ENCODE results near the gene CISTR.

Gene CISTR

DNA sequence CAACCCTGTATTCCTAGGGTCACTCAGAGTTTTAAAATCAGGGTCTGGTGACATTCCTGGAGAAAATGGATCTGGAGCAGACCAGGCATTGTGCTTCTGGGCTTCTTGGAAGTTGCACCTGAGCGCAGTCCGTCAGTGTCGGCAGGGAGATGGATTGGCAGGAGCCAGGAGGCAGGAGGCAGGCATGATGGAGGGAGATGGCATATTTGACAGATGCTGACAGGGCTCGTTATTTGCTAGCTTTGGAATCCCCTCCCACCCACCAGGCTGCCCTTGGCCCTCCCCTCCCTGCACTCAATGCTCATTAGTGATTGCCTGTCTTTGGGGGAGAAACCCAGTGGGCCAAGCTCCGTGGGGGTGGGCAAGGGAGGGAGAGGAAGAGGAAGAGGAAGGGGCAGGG, 4.7 kb downstream of the CISTR start:
- Histone ChIP-seq H3K4me2 (ENCODE audit: insufficient read depth, low read length) (no peak overlapping the region), H3K9ac (ENCODE audit: low read depth, low read length) (no peak overlapping the region), H3K79me2 (ENCODE audit: insufficient read depth, low read length) (no peaks in the 10 kb centered on the region), H2AFZ (ENCODE audit: low read depth, low read length) (peak overlapping the region; percentile 56; the same call in 1 of the 2 replicates), H3K27ac (ENCODE audit: low read length) (no peak overlapping the region), H3K4me1 (ENCODE audit: insufficient read depth, low read length) (peaks cover 22% of the 10 kb centered on the region), H3K36me3 (ENCODE audit: insufficient read depth, low read length) (no peaks in the 10 kb centered on the region), H3K9me3 (ENCODE audit: insufficient read depth, low read length, severe bottlenecking) (no peaks in the 10 kb centered on the region), H4K20me1 (ENCODE audit: insufficient read depth, low read length) (0 out of 2 replicates have a peak, but pooled peaks cover 6% of the 10 kb centered on the region), H3K4me3 (ENCODE audit: low read depth in 1 of 2, low read length in 2 of 2) (no peak overlapping the region), H3K27me3 (ENCODE audit: insufficient read depth, low read length, poor library complexity) (peaks cover 74% of the 10 kb centered on the region)
- ATAC-seq (ENCODE audit: insufficient read depth, low read depth) (0 out of 3 replicates have a peak, but pooled peaks have one; percentile 1), DNase-seq (no peak)
- TF ChIP-seq, protein P1, sequence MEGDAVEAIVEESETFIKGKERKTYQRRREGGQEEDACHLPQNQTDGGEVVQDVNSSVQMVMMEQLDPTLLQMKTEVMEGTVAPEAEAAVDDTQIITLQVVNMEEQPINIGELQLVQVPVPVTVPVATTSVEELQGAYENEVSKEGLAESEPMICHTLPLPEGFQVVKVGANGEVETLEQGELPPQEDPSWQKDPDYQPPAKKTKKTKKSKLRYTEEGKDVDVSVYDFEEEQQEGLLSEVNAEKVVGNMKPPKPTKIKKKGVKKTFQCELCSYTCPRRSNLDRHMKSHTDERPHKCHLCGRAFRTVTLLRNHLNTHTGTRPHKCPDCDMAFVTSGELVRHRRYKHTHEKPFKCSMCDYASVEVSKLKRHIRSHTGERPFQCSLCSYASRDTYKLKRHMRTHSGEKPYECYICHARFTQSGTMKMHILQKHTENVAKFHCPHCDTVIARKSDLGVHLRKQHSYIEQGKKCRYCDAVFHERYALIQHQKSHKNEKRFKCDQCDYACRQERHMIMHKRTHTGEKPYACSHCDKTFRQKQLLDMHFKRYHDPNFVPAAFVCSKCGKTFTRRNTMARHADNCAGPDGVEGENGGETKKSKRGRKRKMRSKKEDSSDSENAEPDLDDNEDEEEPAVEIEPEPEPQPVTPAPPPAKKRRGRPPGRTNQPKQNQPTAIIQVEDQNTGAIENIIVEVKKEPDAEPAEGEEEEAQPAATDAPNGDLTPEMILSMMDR (IDR thresholded peaks at IDR 0.05; ENCODE audit: borderline replicate concordance, extremely low read depth, low read length, poor library complexity, severe bottlenecking): no peak
- no peak for TF ChIP-seq EZH2 (IDR thresholded peaks at IDR 0.05; ENCODE audit: borderline replicate concordance, low read depth, low read length, severe bottlenecking)

DNA sequence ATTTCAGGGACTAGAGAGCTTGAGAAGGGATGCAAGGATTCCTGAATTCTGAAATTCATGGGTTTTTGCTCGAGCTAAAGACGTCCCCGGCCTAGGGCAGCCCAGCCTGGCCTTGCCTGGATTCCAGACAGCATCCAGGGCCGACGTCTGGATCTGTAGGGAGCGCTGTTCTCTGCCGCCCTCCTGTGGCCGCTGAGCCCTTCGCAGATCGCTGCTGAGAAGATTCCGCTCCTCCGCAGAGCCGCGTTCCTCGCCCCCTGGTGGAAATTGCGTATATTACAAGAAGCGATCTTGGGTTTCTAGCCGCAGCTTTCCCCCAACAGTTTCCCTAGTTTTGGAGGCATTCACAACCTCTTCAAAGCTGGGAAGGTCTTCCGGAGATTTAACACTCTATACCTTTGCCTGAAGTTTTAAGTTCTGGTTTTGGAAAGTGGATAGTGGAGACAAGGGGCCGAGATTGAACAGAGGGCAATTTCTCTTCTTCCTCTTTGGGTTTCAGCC, 5.1 kb downstream of the CISTR start:
- Histone ChIP-seq H3K27me3 (ENCODE audit: insufficient read depth, low read length, poor library complexity) (peaks cover 70% of the 10 kb centered on the region), H3K4me3 (ENCODE audit: low read depth in 1 of 2, low read length in 2 of 2) (no peak overlapping the region), H3K36me3 (ENCODE audit: insufficient read depth, low read length) (no peaks in the 10 kb centered on the region), H3K9me3 (ENCODE audit: insufficient read depth, low read length, severe bottlenecking) (no peaks in the 10 kb centered on the region), H2AFZ (ENCODE audit: low read depth, low read length) (peak overlapping the region; percentile 56), H3K79me2 (ENCODE audit: insufficient read depth, low read length) (no peaks in the 10 kb centered on the region), H4K20me1 (ENCODE audit: insufficient read depth, low read length) (0 out of 2 replicates have a peak, but pooled peaks cover 6% of the 10 kb centered on the region), H3K4me2 (ENCODE audit: insufficient read depth, low read length) (no peak overlapping the region; the same call in 1 of the 2 replicates), H3K9ac (ENCODE audit: low read depth, low read length) (no peak overlapping the region), H3K4me1 (ENCODE audit: insufficient read depth, low read length) (peaks cover 17% of the 10 kb centered on the region), H3K27ac (ENCODE audit: low read length) (no peak overlapping the region)
- DNase-seq (peak; percentile 89), ATAC-seq (ENCODE audit: insufficient read depth, low read depth) (peak; percentile 89)
- no peak for TF ChIP-seq EZH2 (IDR thresholded peaks at IDR 0.05; ENCODE audit: borderline replicate concordance, low read depth, low read length, severe bottlenecking)
- TF ChIP-seq, protein P1 (IDR thresholded peaks at IDR 0.05; ENCODE audit: borderline replicate concordance, extremely low read depth, low read length, poor library complexity, severe bottlenecking): peak; percentile 100

DNA sequence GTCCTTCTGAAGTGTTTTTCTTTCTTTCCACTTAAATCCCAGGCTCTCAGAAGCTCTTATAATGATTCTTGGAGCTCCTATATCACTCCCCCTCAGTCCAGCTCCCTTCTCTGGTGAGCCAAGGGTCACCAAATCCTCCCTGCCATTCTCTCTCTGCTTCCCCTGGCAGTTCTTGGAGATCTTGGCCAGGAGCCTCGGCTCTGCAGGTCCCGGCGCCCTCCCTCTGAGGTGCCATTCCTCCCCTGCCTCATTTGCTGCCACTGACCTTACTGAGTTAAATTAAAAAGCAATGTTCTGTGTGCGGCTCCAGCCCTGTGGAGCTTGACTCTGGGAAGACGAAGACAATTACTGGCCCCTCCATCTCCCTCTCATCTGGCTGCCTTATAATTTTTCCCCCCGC, 7.0 kb downstream of the CISTR start:
- no peaks in the 10 kb centered on the region for H3K79me2 ChIP-seq (ENCODE audit: insufficient read depth, low read length)
- H3K27me3 ChIP-seq (ENCODE audit: insufficient read depth, low read length, poor library complexity): peaks cover 51% of the 10 kb centered on the region
- ATAC-seq (ENCODE audit: insufficient read depth, low read depth): no peak
- no peak overlapping the region for H3K4me2 ChIP-seq (ENCODE audit: insufficient read depth, low read length)
- no peak overlapping the region for H3K27ac ChIP-seq (ENCODE audit: low read length)
- H3K4me3 ChIP-seq (ENCODE audit: low read depth in 1 of 2, low read length in 2 of 2): no peak overlapping the region
- no peak overlapping the region for H2AFZ ChIP-seq (ENCODE audit: low read depth, low read length)
- H3K9ac ChIP-seq (ENCODE audit: low read depth, low read length): no peak overlapping the region
- no peaks in the 10 kb centered on the region for H3K36me3 ChIP-seq (ENCODE audit: insufficient read depth, low read length)
- H3K9me3 ChIP-seq (ENCODE audit: insufficient read depth, low read length, severe bottlenecking): no peaks in the 10 kb centered on the region
- no peaks in the 10 kb centered on the region for H4K20me1 ChIP-seq (ENCODE audit: insufficient read depth, low read length)
- TF ChIP-seq EZH2 (IDR thresholded peaks at IDR 0.05; ENCODE audit: borderline replicate concordance, low read depth, low read length, severe bottlenecking): no peak
- TF ChIP-seq, protein P1 (IDR thresholded peaks at IDR 0.05; ENCODE audit: borderline replicate concordance, extremely low read depth, low read length, poor library complexity, severe bottlenecking): no peak
- no peak for DNase-seq
- peaks cover 9% of the 10 kb centered on the region; the same call in 1 of the 2 replicates for H3K4me1 ChIP-seq (ENCODE audit: insufficient read depth, low read length)

All from DND-41 (cell line).